DOHH2 (cell line): Measurements from ENCODE around the gene NFIA.

Experiments used
- H3F3A ChIP-seq: fragments of 200-600 bp; sonication (generic), shearing (Covaris generic); 2 replicates; pipeline ENCODE4 v1.6.0; 2016; ENCODE audit warnings: antibody characterized with exemption, mild to moderate bottlenecking; ENCODE audit not compliant: control insufficient read depth, insufficient read depth
- H3K27ac ChIP-seq: fragments of 200-600 bp; sonication (generic); 2 replicates; pipeline ENCODE4 v1.5.1; 2014; ENCODE audit warnings: low read depth, mild to moderate bottlenecking, low read length, moderate library complexity
- H3K27me3 ChIP-seq: fragments of 200-600 bp; sonication (generic); 2 replicates; pipeline ENCODE4 v1.6.1; 2014; ENCODE audit warnings: mild to moderate bottlenecking, low read length, mixed read lengths; ENCODE audit not compliant: control insufficient read depth
- H3K36me3 ChIP-seq: fragments of 200-600 bp; sonication (generic); 2 replicates; pipeline ENCODE4 v1.6.1; 2014; ENCODE audit warnings: mild to moderate bottlenecking, low read length, moderate library complexity, mixed read lengths; ENCODE audit not compliant: control insufficient read depth
- H3K4me1 ChIP-seq: fragments of 200-600 bp; sonication (generic); 2 replicates; pipeline ENCODE4 v1.6.1; 2014; ENCODE audit warnings: mild to moderate bottlenecking, low read length, mixed read lengths; ENCODE audit not compliant: control insufficient read depth
- H3K4me2 ChIP-seq: fragments of 200-600 bp; sonication (generic); 2 replicates; pipeline ENCODE4 v1.6.0; 2014; ENCODE audit warnings: mild to moderate bottlenecking, low read length, moderate library complexity
- H3K4me3 ChIP-seq: fragments of 200-600 bp; sonication (generic); 2 replicates; pipeline ENCODE4 v1.5.1; 2014; ENCODE audit warnings: mild to moderate bottlenecking, low read length, mixed read lengths
- H3K79me2 ChIP-seq: fragments of 200-600 bp; sonication (generic); 2 replicates; pipeline ENCODE4 v1.6.1; 2014; ENCODE audit warnings: mild to moderate bottlenecking, low read length, mixed read lengths; ENCODE audit not compliant: control insufficient read depth
- H3K9me2 ChIP-seq: fragments of 200-600 bp; sonication (generic); replicated peaks from 2 replicates; pipeline ENCODE4 v1.6.1; 2014; ENCODE audit warnings: mild to moderate bottlenecking, low read length, mixed read lengths; ENCODE audit not compliant: control insufficient read depth
- H3K9me3 ChIP-seq: fragments of 200-600 bp; sonication (generic); 2 replicates; pipeline ENCODE4 v1.6.1; 2014; ENCODE audit warnings: antibody characterized with exemption, low read length, mixed read lengths; ENCODE audit not compliant: control insufficient read depth, insufficient read depth
- H4K20me1 ChIP-seq: fragments of 200-600 bp; sonication (generic); 2 replicates; pipeline ENCODE4 v1.6.0; 2014; ENCODE audit warnings: low read depth, mild to moderate bottlenecking, antibody characterized with exemption, low read length, moderate library complexity; ENCODE audit not compliant: control insufficient read depth, insufficient read depth
- EZH2phosphoT487 ChIP-seq: fragments of 200-600 bp; sonication (generic); IDR thresholded peaks from 2 replicates; pipeline ENCODE4 v1.6.1; 2017; ENCODE audit warnings: borderline replicate concordance, mild to moderate bottlenecking, antibody characterized with exemption, low read length, moderate library complexity, mixed read lengths
- TF ChIP-seq, protein P1 (sequence below): fragments of 200-600 bp; sonication (generic); IDR thresholded peaks from one replicate; pipeline ENCODE4 v1.5.1; 2014; ENCODE audit warnings: antibody characterized with exemption, mild to moderate bottlenecking, low read depth, low read length; ENCODE audit not compliant: poor library complexity, severe bottlenecking

Gene NFIA

GRCh38 chr1:61388566-61388965, 306.2 kb downstream of the NFIA start:
- Histone ChIP-seq H3F3A (no peaks in the 10 kb centered on the region), H3K9me2 (no peaks in the 10 kb centered on the region), H3K4me2 (no peak overlapping the region), H3K27me3 (no peaks in the 10 kb centered on the region), H3K27ac (no peak overlapping the region), H3K4me1 (peaks cover 7% of the 10 kb centered on the region), H4K20me1 (no peaks in the 10 kb centered on the region), H3K9me3 (no peaks in the 10 kb centered on the region), H3K79me2 (no peaks in the 10 kb centered on the region), H3K36me3 (peaks cover 5% of the 10 kb centered on the region; the same call in 1 of the 2 replicates), H3K4me3 (no peak overlapping the region)
- TF ChIP-seq, protein P1, sequence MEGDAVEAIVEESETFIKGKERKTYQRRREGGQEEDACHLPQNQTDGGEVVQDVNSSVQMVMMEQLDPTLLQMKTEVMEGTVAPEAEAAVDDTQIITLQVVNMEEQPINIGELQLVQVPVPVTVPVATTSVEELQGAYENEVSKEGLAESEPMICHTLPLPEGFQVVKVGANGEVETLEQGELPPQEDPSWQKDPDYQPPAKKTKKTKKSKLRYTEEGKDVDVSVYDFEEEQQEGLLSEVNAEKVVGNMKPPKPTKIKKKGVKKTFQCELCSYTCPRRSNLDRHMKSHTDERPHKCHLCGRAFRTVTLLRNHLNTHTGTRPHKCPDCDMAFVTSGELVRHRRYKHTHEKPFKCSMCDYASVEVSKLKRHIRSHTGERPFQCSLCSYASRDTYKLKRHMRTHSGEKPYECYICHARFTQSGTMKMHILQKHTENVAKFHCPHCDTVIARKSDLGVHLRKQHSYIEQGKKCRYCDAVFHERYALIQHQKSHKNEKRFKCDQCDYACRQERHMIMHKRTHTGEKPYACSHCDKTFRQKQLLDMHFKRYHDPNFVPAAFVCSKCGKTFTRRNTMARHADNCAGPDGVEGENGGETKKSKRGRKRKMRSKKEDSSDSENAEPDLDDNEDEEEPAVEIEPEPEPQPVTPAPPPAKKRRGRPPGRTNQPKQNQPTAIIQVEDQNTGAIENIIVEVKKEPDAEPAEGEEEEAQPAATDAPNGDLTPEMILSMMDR: no peak
- no peak for TF ChIP-seq EZH2phosphoT487

DNA sequence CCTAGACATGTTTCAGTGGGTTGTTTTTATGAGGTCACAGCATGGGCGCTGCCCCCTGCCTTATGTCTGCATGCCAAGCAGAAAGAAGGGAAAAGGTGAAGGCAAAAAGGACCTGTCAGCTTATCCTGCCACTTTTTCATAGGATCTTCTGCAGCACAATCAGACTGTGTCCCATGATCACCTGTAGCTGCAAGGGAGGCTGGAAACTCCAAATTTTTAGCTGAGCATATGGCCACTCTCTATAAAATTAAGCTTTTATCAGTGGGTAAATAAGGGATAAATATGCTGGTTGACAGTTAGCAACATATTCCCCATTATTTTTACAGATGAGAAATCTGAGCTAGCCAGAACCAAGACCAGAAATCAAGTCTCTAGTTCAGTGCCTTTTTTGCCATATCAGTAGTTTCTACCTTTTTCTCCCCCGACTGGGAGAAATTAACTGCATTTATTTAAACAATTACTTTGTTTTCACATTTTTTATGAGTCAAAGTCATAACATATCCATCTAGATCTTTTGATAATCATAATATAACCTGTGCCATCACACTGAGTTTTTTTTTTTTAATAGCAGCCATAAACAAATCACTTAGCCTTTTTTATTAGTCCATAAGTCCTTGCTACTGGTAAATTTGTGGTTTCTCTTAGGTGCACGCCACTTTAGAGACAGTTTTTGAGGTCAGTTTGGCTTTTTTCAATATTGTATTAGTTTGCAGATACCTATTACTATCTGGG, 307.0 kb downstream of the NFIA start:
- H3K4me3 ChIP-seq: no peak overlapping the region
- no peaks in the 10 kb centered on the region for H3K9me2 ChIP-seq
- H3K4me1 ChIP-seq: peaks cover 7% of the 10 kb centered on the region
- H3K9me3 ChIP-seq: no peaks in the 10 kb centered on the region
- no peaks in the 10 kb centered on the region for H3K27me3 ChIP-seq
- peaks cover 4% of the 10 kb centered on the region; the same call in 1 of the 2 replicates for H3K36me3 ChIP-seq
- no peaks in the 10 kb centered on the region for H3F3A ChIP-seq
- no peaks in the 10 kb centered on the region for H4K20me1 ChIP-seq
- TF ChIP-seq EZH2phosphoT487: no peak
- TF ChIP-seq, protein P1: no peak
- H3K79me2 ChIP-seq: no peaks in the 10 kb centered on the region
- no peak overlapping the region for H3K27ac ChIP-seq
- H3K4me2 ChIP-seq: no peak overlapping the region

GRCh38 chr1:61389926-61390845, 307.8 kb downstream of the NFIA start:
- Histone ChIP-seq H3K9me3 (no peaks in the 10 kb centered on the region), H3F3A (no peaks in the 10 kb centered on the region), H3K4me3 (no peak overlapping the region), H3K79me2 (no peaks in the 10 kb centered on the region), H3K36me3 (peaks cover 4% of the 10 kb centered on the region; the same call in 1 of the 2 replicates), H3K4me1 (peaks cover 7% of the 10 kb centered on the region), H3K4me2 (no peak overlapping the region), H3K27me3 (no peaks in the 10 kb centered on the region), H4K20me1 (no peaks in the 10 kb centered on the region), H3K27ac (no peak overlapping the region), H3K9me2 (no peaks in the 10 kb centered on the region)
- no peak for TF ChIP-seq EZH2phosphoT487
- TF ChIP-seq, protein P1: no peak
